Stomach (tissue), 19 donors: ENCODE results near the gene GTPBP8. TPM values are rescaled to one million over a fixed set of nuclear protein-coding genes. Genes with fewer than 3 reads are reported as not detected.

Source experiments
- DNase-seq, 2 donors: peaks; one replicate each; pipeline versions ENCODE4 v3.0.0 to v3.0.0-alpha.2; 2013 to 2019
- H3K27ac ChIP-seq, 5 donors: fragments of 200-600 bp in 4 of 5; sonication (generic) in 4 of 5; one replicate each; pipeline ENCODE4 v1.5.1; 2013 to 2019; ENCODE audit warnings: mild to moderate bottlenecking in 1 of 5, moderate library complexity in 1 of 5
- H3K27me3 ChIP-seq, 3 donors: fragments of 200-600 bp; sonication (generic); one replicate each; pipeline ENCODE4 v1.5.1; 2017 to 2019; ENCODE audit warnings: mixed run types in 1 of 3
- H3K36me3 ChIP-seq, 4 donors: fragments of 200-600 bp; sonication (generic); 1 replicate in 3 of 4; 2 replicates in 1 of 4; pipeline ENCODE4 v1.5.1; 2016 to 2019
- H3K4me1 ChIP-seq, 4 donors: fragments of 200-600 bp; sonication (generic); one replicate each; pipeline ENCODE4 v1.5.1; 2016 to 2019
- H3K4me3 ChIP-seq, 4 donors: fragments of 200-600 bp; sonication (generic) in 3 of 4; one replicate each; pipeline ENCODE4 v1.5.1; 2016 to 2019; ENCODE audit warnings: mild to moderate bottlenecking in 1 of 4
- H3K9me3 ChIP-seq, 4 donors: fragments of 200-600 bp; sonication (generic); one replicate each; pipeline ENCODE4 v1.5.1; 2016 to 2019
- CTCF ChIP-seq, 7 experiments: fragments of 450-650 bp in 4 of 7; fragments of 200-600 bp in 3 of 7; sonication (generic) in 3 of 7; IDR thresholded peaks; one replicate each; pipeline ENCODE4 v1.5.1; 2016 to 2019; ENCODE audit warnings: antibody characterized with exemption in 7 of 7, control low read depth in 2 of 7, mild to moderate bottlenecking in 1 of 7
- EP300 ChIP-seq: sonication (generic); formaldehyde crosslinking; IDR thresholded peaks from one replicate; pipeline ENCODE4 v1.6.1; 2017; ENCODE audit warnings: antibody characterized with exemption
- POLR2A ChIP-seq, 4 donors: fragments of 450-650 bp; IDR thresholded peaks; one replicate each; pipeline ENCODE4 v1.6.1; 2016; ENCODE audit warnings: antibody characterized with exemption in 4 of 4, control low read depth in 2 of 4, mild to moderate bottlenecking in 1 of 4, moderate library complexity in 1 of 4
- POLR2AphosphoS5 ChIP-seq, 3 donors: sonication (generic); formaldehyde crosslinking; IDR thresholded peaks; one replicate each; pipeline ENCODE4 v1.6.1; 2016; ENCODE audit warnings: antibody characterized with exemption in 3 of 3
- WGBS, 5 donors: extraction: QIAGEN DNeasy Blood & Tissue Kit in 3 of 5; methylation state at CpG; one replicate each; pipeline versions ENCODE4 v1.1.5 to v1.1.7; 2013 to 2018; 5-methylcytosine and 5-hydroxymethylcytosine counted together
- intact Hi-C: fragments of 100-400 bp; cut with DNase I; formaldehyde crosslinking; loops from one replicate; pipeline ENCODE4 v1.15.1; 2023; ENCODE audit warnings: low total_unique reads
- long read RNA-seq, 10 donors: transcript quantifications; one replicate each; lab custom pipeline, GENCODE V29; 2026
- polyA plus RNA-seq, 3 donors: library from polyadenylated mRNA; stranded (reverse); fragments of 200-250 nt; gene quantifications; one replicate each; pipeline ENCODE4 v1.2.3, GENCODE V29; 2013
- total RNA-seq, 5 donors: library from RNA; depleted of rRNA; stranded (reverse); fragments of >200 nt; gene quantifications; one replicate each; pipeline versions ENCODE4 v1.1.0 to v1.2.3, GENCODE V29; 2014 to 2016
- donor health status: healthy with polysubstance abuse.
- donor health status: Bipolar disorder and iron deficiency.
- donor health status: healthy.

GTPBP8 gene
- total RNA-seq: 10 to 100 TPM in 3 of 5 donors, 1 to 10 TPM in 1, not detected in 1; 8.7 to 19.8 (median 11.9) TPM
- polyA plus RNA-seq: 10 to 100 TPM in 2 of 3 donors, 1 to 10 TPM in 1; 7.5 to 16.0 (median 13.0) TPM
- long read RNA-seq, donor 1, partial matches to known transcripts: 0 of 3 reads
- long read RNA-seq, donor 1, other reads (novel, unspliced or antisense): 0 of 3 reads
- long read RNA-seq, donor 2, transcript GTPBP8-203 (6 exons, 1,360 nt): major isoform, 11 of 15 reads
- long read RNA-seq, donor 2, partial matches to known transcripts: 0 of 15 reads
- long read RNA-seq, donor 2, other reads (novel, unspliced or antisense): 0 of 15 reads
- long read RNA-seq, donor 3, partial matches to known transcripts: 0 of 3 reads
- long read RNA-seq, donor 3, other reads (novel, unspliced or antisense): 0 of 3 reads
- long read RNA-seq, donor 4: 0 reads
- long read RNA-seq, donor 5, partial matches to known transcripts: 0 of 2 reads
- long read RNA-seq, donor 5, other reads (novel, unspliced or antisense): 0 of 2 reads
- long read RNA-seq, donor 6: 0 reads
- long read RNA-seq, donor 7, partial matches to known transcripts: 0 of 4 reads
- long read RNA-seq, donor 7, other reads (novel, unspliced or antisense): 0 of 4 reads
- long read RNA-seq, donor 8, transcript GTPBP8-203 (6 exons, 1,360 nt): major isoform, 8 of 11 reads
- long read RNA-seq, donor 8, partial matches to known transcripts: 0 of 11 reads
- long read RNA-seq, donor 8, other reads (novel, unspliced or antisense): 0 of 11 reads
- long read RNA-seq, donor 9, partial matches to known transcripts: 0 of 4 reads
- long read RNA-seq, donor 9, other reads (novel, unspliced or antisense): 0 of 4 reads
- long read RNA-seq, donor 10: 0 reads

GRCh38 chr3:112990672-112991602, at the start of gene GTPBP8:
GTPBP8 (plus strand) TSS chr3:112990984; CDS start chr3:112991000, 16 bp downstream.
- H3K9me3 ChIP-seq: no peaks in the 10 kb centered on the region
- intact Hi-C loops: no loop called here
- peak in 2 of 4 donors; percentile 89 to 91 for TF ChIP-seq POLR2A (IDR thresholded peaks at IDR 0.05)
- peak; percentile 38 for TF ChIP-seq EP300
- peak; percentile 82 to 93 (median 86) for TF ChIP-seq POLR2AphosphoS5 (IDR thresholded peaks at IDR 0.05)
- peak in 1 of 7 experiments; percentile 9 for TF ChIP-seq CTCF (IDR thresholded peaks at IDR 0.05)
- peak; percentile 92 to 97 for DNase-seq
- peak within 1 kb of the TSS; percentile 56 to 75 (median 70) for H3K4me3 ChIP-seq
- peaks cover 6 to 36% (median 23%) of the 10 kb centered on the region in 4 donors for H3K4me1 ChIP-seq
- H3K27me3 ChIP-seq: no peaks in the 10 kb centered on the region
- peak within 1 kb of the TSS; percentile 93 to 96 (median 95) for H3K27ac ChIP-seq
- H3K36me3 ChIP-seq: peaks cover 0 to 3% (median 0%) of the 10 kb centered on the region in 4 donors
- WGBS, 5 donors: 1 to 2% (median 1%) methylated on average over 55 to 70 of the region's 70 CpGs

- intact Hi-C loops: no loop called here
- Histone ChIP-seq H3K36me3 (no peaks in the 10 kb centered on the region), H3K9me3 (peaks cover 0 to 7% (median 0%) of the 10 kb centered on the region in 4 donors), H3K4me1 (no peaks in the 10 kb centered on the region), H3K27me3 (no peaks in the 10 kb centered on the region), H3K27ac (no peak overlapping the region), H3K4me3 (no peak overlapping the region)
- DNase-seq: no peak
- TF ChIP-seq CTCF (IDR thresholded peaks at IDR 0.05) (no peak), POLR2A (IDR thresholded peaks at IDR 0.05) (no peak), POLR2AphosphoS5 (IDR thresholded peaks at IDR 0.05) (no peak), EP300 (no peak)
- 84 to 87% (median 84%) methylated on average over 9 of the region's 9 CpGs for WGBS, 5 donors
Observed at GRCh38 chr3:112948346-112948838, 42.4 kb upstream of the GTPBP8 start.

- Histone ChIP-seq H3K4me3 (no peak overlapping the region), H3K27ac (no peak overlapping the region), H3K36me3 (no peaks in the 10 kb centered on the region), H3K27me3 (no peaks in the 10 kb centered on the region), H3K9me3 (peaks cover 0 to 8% (median 0%) of the 10 kb centered on the region in 4 donors), H3K4me1 (no peaks in the 10 kb centered on the region)
- intact Hi-C loops: no loop called here
- TF ChIP-seq EP300: no peak
- TF ChIP-seq POLR2A (IDR thresholded peaks at IDR 0.05): no peak
- no peak for TF ChIP-seq CTCF (IDR thresholded peaks at IDR 0.05)
- no peak for TF ChIP-seq POLR2AphosphoS5 (IDR thresholded peaks at IDR 0.05)
- no peak for DNase-seq
Observed at GRCh38 chr3:112956351-112956750, 34.4 kb upstream of the GTPBP8 start.
